Femur (tissue), 1 donor: ENCODE data around the gene NWD2.

Experiments used
- DNase-seq: peaks from one replicate; pipeline ENCODE4 v3.0.0-alpha.2; 2017

The NWD2 gene

GRCh38 chr4:37442062-37442323 lies 197.4 kb downstream of the NWD2 start:
- no peak for DNase-seq

DNA sequence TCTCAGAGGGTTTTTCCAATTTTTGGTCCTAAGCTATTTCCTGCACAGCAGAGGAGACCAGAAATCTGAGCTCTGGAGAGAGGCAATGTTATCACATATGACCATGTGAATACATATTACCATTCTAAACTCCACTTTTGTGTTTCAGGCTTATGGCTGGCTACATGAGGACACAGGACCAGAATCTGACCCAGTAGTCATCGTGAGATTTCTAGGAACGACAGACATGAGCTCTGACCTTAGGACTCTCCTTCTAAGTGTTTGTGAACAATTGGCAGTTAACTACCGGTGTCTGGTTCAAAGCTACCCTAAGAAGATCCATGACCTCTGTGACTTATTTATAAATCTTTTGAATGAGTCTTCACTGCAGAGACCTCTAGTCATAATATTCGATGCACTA lies 198.6 kb downstream of the NWD2 start:
- DNase-seq, result no peak

- no peak for DNase-seq
Measured at GRCh38 chr4:37445023-37445422, 200.5 kb downstream of the NWD2 start.

DNA sequence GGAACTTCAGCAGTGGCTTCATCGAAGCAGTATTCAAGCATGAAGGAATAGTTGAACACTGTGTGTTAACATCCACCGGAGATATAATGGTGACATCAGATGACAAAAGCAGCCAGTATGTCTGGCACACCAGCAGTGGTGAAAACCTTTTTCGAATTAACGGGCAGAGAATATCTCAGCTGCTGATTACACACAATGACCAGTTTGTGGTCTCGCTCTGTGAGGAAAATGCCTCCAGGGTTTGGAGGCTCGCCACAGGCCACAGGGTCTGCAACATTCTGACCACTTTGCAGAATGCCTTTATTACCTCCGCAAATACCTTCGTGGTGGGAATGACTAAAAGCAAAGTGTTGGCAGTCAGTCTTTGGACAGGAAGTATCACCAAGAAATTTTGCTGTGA lies 201.5 kb downstream of the NWD2 start:
- DNase-seq, result no peak

DNA sequence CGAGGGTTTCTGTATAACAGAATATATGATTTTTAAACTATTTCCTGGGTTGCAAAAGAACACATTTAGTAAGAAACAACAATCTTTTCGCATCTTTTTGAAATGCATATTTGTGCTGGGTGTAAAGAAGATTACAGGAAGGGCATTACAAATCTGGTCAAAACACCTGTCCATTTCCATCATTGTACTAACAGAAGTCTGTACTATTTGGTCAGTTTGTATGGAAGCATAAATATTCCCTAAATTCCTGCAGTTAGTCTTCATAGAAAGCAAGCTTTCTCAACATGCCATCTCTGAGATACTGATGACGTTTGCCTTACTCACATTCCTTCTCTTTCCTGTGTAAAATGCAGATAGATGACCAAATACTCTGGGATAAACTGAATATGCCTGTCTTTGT lies 203.3 kb downstream of the NWD2 start:
- DNase-seq, result no peak

DNA sequence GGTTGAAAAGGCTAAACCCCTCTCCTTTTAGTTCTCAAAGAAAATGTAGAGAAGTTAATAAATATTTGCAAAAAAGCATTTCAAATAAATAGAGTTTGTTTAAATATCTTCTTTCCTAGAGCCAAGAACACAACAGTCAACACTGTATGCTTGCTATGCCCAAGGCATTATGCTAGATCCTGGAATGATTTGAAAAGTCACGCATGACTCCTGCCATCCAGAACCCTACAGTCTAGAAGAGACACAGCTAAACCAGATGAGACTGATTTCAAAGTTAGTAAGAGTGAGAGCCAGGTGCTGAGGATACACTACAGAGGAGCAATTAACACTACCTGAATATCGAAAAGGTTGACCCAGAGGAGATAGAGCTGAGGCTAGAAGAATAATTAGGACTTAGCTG lies 205.8 kb downstream of the NWD2 start:
- no peak for DNase-seq

- DNase-seq, result no peak
Measured at GRCh38 chr4:37450911-37451310, 206.4 kb downstream of the NWD2 start.

GRCh38 chr4:37451656-37452055 lies 207.1 kb downstream of the NWD2 start:
- DNase-seq, result no peak

DNA sequence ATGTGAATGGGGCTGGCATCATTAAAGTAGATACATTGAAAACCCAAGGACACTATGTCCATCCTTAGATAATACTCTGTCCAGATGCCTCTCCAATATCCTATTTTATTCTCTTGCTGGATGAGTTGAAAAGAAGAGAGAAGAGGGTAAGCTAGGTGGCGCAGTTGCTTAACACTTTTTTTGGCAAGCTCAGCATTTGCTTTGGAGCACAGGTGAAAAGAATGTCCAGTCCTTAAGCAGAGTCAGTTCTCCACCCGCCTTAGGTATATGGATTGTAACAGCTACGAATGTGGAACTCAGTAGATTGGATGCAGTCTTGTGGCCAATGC lies 208.4 kb downstream of the NWD2 start:
- peak; percentile 46 for DNase-seq

DNA sequence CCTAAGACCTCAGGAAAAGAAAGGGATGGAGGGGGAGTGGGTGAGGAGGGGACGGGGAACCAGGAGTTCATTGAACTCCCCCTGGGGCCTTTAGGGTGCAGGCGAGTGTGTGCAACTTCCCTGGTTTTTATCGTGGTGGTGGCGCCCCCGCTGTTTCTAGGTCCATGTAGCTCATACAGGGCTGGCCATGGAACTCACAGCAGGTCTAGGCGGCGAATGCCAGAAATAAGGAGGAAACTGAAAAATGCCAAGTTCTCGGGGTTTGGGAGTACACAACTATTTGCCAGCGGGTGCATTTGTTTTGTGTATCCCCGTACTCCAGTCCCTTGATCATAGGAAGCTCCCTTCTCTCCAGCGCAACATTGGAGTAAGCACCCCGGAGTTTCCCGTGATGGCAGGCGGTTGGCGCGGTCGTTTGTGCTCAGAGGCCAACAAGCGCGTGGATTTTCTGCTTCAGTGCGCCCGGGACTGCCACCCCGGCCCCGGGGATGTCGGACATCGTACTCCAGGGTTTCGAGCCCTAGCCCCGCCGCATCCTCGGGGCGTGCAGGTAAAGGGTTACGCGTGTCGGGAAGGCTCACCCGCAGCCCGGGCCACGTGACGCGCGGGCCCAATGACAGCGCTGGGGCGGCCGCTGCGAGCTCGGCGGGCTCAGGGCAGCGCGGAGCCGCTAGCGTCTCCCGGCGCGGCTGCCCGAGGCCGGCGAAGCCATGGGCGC lies 208.9 kb downstream of the NWD2 start:
- peak; percentile 65 for DNase-seq

- no peak for DNase-seq
Measured at GRCh38 chr4:37453999-37454800, 209.7 kb downstream of the NWD2 start.

- DNase-seq, result no peak
Measured at GRCh38 chr4:37455301-37456131, 211.0 kb downstream of the NWD2 start.

DNA sequence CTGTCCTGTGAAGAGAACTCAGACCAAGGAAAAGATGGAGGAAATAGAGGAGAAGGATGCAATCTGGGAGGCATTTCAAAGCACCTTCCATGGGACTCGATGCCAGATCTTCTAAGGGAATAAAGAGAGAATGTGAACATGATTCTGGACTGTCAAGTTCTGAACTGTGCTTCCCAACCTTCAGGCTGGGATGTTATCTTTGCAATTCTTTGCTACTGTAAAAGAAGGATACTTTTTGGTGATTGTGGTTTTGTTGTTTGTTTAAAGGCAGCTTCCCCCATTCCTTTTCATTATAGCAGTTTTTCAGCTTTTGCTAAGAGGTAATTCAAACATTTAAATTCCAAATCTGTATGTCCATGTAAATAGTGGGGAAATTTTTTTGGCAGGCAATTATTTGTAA lies 217.3 kb downstream of the NWD2 start:
- DNase-seq, result no peak

DNA sequence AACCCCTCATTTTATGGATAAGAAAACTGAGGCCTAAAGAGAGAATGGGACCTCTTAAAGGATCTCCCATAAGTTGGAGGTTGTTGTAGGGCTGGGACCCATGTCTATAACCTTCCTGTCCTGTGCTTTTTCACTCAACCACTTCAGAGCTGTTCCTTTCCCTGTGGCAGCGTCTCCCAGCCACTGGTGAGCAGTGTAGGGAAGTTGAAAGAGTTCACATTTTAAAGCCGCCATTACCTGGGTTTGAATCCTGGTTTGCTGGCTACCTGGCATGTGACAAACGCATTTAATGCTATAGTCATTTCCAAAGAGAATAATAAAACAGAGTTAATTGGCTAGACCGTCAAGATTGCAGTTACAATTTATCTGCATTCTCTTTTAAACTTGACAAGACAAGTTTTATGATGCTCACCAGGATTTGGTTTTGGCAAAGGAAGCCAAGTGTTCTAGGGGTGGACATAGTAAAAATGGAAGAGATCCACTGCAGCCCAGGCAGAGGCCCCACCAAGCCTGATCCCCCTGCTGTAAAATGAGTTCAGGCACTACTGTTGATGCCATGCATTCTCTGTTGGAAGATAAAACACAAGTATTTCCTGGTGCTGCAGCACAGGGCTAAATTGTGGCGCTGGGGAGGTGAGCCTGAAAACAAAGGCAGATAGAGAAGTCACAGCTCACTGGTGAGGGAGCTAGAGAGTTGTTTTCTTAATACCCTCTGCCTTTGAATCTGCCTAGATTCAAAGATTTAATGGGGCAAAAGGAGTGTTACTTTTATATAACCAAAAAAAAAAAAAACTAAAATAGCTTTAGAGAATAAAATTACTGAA lies 218.7 kb downstream of the NWD2 start:
- no peak for DNase-seq

DNA sequence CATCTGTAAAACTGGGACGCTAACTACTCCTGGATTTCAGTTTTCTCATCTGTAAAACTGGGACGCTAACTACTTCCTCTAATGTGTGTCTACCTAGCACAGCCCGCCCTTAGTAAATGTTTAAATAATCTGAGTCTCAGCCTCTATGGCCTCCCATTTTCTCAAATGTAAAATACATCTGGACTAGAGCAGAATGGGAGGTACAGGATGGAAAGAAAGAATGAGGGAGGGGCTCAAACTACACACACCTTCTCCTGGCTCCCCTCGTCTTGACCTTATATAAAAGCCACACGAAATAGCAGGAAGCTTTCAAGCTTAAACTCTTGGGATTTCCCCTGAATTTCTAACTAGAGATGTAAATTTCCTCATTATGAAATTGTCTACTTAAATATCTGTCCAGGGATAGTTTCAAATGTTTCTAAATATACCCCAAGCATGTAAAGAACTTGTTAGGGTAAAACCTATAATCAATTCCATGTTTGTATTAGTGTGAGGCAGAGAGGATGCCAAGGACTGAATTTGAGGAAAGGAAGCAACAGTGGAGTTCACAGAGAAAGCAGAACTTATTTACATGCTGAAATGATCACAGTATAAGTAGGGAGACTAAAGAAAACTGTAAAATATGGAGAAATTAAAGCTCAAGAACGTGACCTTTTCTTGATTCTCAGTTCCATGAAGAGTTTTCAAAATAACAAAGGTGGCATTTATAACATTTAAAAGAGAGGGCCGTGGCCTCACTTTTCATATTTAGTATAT lies 220.0 kb downstream of the NWD2 start:
- DNase-seq, result no peak

DNA sequence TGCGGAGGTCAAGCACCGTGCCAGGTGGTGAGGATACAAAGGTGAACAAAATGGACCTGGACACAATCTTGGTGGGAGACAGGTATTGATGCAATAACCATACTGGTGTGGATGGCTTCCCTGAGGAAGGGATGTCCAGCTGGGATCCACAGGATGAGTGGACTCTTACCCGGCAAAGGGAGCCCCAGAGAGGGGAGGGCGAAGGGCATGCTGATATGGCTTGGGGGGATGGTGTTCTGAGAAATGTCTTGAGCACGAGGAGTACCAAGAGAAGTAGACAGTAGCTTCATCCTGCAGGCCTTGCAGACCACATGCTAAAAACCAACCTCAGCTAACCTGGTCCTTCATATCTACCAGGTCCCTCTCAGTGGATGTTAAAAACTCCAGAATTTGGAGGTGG lies 220.8 kb downstream of the NWD2 start:
- DNase-seq, result no peak

GRCh38 chr4:37465845-37466244 lies 221.3 kb downstream of the NWD2 start:
- DNase-seq, result no peak

DNA sequence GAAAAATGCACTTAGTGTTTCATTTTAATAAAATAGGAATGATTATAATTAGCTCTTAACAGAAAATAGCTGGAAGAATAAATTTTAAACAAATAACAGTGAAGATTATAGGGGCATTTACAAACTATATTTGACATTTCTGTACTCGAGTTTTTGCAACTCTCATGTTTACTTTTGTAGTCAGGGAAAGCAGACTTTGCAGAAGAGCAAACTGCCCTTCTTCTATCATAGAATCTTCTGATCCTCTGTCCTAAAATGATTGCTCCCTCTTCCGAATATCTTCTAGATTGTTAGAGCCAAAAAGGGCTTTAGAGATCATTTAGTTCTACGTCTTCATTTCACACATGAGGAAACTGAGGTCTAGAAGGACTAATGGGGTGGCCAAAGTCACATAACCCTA lies 222.7 kb downstream of the NWD2 start:
- DNase-seq, result no peak

DNA sequence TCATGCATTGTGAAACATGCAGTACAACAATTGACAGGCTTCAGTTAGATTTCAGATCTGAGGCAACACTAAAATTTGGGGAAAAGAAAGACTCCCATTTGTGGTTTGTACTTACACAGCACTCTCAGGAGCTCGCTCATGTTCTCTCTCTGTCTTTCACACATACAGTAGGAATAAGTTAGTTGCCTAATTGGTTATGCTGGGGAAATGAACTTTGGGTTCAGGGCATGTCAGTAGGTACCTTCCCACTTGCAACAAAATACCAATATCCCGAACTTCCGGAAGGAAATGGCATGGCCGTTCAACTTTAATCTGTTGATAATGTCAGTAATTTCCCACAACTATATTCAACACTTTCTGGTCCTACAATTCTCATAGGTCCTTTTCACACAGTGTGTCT lies 223.3 kb downstream of the NWD2 start:
- DNase-seq, result no peak

- DNase-seq, result no peak
Measured at GRCh38 chr4:37469286-37469685, 224.7 kb downstream of the NWD2 start.

DNA sequence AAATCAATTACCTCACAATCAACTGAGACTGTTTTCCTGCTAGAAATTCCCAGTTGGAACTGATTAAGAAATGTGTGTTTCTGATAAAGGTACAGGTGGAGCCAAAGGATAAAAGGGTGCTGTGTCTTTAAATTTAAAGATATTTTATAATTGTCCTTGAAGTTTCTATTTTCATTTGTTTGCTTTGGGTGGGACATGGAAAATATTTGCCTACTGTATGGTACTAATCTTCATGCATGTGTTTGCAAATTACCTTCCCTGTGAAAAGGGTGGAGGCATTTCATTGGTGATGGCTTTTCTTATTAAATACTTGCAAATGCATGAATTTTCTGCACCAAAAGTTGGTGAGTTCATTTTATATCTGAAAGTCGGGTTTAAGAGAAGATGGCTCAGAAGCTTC lies 225.7 kb downstream of the NWD2 start:
- DNase-seq, result no peak

GRCh38 chr4:37471093-37471492 lies 226.6 kb downstream of the NWD2 start:
- DNase-seq, result no peak
